Activated naive CD4-positive, alpha-beta T cell (primary cell): Measurements from ENCODE around the gene SMYD3.
"Not testable (repeated sequence)": the region's sequence is repeated elsewhere in the genome, so short reads cannot be mapped to it uniquely, and the experiment has no call there.

Experiments
- DNase-seq, 4 experiments: peaks; one replicate each; lab custom pipeline; 2025; lab: John Stamatoyannopoulos, UW

Gene SMYD3

GRCh38 chr1:245716561-245716960, 790.5 kb downstream of the SMYD3 start:
- DNase-seq: no peak

- no peak for DNase-seq
Observed at GRCh38 chr1:245715970-245716369, 791.1 kb downstream of the SMYD3 start.

DNA sequence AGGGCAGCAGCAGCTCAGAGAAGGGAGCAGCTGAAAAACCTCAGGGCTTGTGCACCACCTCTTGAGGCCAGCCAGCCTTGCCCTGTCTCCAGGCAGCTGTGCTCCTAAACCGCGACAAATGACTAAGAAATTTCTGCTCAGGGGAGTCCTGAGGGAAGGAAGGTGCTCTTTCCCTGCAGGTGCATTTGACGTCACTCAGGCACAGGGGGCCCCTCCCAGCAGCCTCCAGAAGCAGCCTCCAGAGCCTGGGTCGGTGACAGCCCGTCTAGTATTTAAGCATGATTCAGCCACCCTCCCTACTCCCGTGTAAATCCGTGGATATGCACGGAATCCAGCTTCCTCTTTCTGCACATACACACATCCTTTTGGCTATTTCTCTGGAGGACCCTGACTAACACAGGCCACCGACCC, 791.8 kb downstream of the SMYD3 start:
- no peak for DNase-seq

GRCh38 chr1:245714027-245714426, 793.1 kb downstream of the SMYD3 start:
- DNase-seq: not testable (repeated sequence)

GRCh38 chr1:245710961-245711903, 795.8 kb downstream of the SMYD3 start:
- DNase-seq: no peak

- no peak for DNase-seq
Observed at GRCh38 chr1:245707941-245708340, 799.1 kb downstream of the SMYD3 start.

- DNase-seq: no peak
Observed at GRCh38 chr1:245704765-245705164, 802.3 kb downstream of the SMYD3 start.

GRCh38 chr1:245704341-245704740, 802.7 kb downstream of the SMYD3 start:
- DNase-seq: no peak

GRCh38 chr1:245702346-245702745, 804.7 kb downstream of the SMYD3 start:
- no peak for DNase-seq

DNA sequence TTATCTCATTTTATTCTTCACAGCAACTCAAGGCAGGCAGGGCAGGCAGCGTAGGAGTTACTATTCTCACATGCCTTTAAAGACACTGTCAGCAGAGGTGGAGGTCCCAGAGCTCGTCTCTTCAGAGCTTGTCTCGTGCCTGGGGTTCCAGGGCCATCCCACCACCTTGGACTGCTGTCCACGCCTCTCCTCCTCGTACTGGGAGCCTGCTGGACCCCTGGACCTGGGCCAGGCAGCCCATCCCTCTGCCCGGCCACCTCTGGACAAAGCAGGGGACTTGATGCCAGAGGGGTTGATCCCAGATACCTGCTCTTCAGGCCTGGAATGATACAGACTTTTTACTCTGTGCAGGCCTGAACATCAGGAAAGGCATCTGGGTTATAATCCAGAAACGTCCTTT, 805.4 kb downstream of the SMYD3 start:
- DNase-seq: no peak

- no peak for DNase-seq
Observed at GRCh38 chr1:245700631-245701030, 806.4 kb downstream of the SMYD3 start.
